Vagina (tissue), 2 donors: ENCODE measurements around the gene INSR.

Experiments used
- CTCF ChIP-seq, 3 experiments: fragments of 450-650 bp in 2 of 3; fragments of 200-600 bp in 1 of 3; sonication (generic) in 1 of 3; IDR thresholded peaks; one replicate each; pipeline ENCODE4 v1.5.1; 2017 to 2019; ENCODE audit warnings: antibody characterized with exemption in 3 of 3, mild to moderate bottlenecking in 2 of 3, moderate library complexity in 2 of 3
- POLR2AphosphoS5 ChIP-seq, 2 donors: sonication (generic); formaldehyde crosslinking; IDR thresholded peaks; one replicate each; pipeline ENCODE4 v1.9.0; 2017; ENCODE audit warnings: antibody characterized with exemption in 2 of 2, mild to moderate bottlenecking in 2 of 2, low read depth in 1 of 2; ENCODE audit not compliant: insufficient read depth in 1 of 2

DNA sequence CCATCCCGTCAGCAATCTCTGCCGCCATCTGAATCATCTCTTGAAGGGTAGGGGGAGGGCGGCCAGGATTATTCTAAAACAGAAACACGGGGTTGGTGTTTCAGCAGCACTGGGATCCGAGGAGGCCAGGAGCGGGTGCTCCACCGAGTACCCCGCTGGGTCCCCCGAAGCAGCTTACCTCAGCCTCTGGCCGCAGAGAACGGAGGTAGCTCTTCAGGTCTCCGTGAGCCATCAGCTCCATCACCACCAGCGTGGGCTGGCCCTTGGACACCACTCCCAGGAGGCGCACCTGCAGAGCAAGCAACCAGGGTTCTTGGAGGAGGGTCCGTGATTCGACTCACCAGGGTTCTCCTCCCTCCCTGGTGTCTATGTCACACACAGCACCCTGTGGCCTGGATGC is 171.5 kb downstream of the INSR start:
- TF ChIP-seq POLR2AphosphoS5 (IDR thresholded peaks at IDR 0.05; ENCODE audit: insufficient read depth in 1 of 2, low read depth in 1 of 2) (no peak), CTCF (IDR thresholded peaks at IDR 0.05) (no peak)
